IMR-90 (cell line): ENCODE data around the gene CXCL8.

Experiments
- CTCF ChIP-seq: conservative IDR thresholded peaks from 2 replicates; pipeline ENCODE4 v1.5.1; 2012; ENCODE audit warnings: mild to moderate bottlenecking, low read depth, low read length, improper control_type of control experiment
- MXI1 ChIP-seq: IDR thresholded peaks from 2 replicates; pipeline ENCODE4 v1.6.1; 2012; ENCODE audit warnings: low read depth, mild to moderate bottlenecking, low read length, moderate library complexity, borderline replicate concordance
- NFE2L2 ChIP-seq: fragments of 150-350 bp; IDR thresholded peaks from 2 replicates; pipeline ENCODE4 v1.6.1; 2016; ENCODE audit warnings: low read depth, mild to moderate bottlenecking, low read length
- POLR2A ChIP-seq: IDR thresholded peaks from 2 replicates; pipeline ENCODE4 v1.6.1; 2012; ENCODE audit warnings: mild to moderate bottlenecking, low read depth, low read length
- RAD21 ChIP-seq: IDR thresholded peaks from 2 replicates; pipeline ENCODE4 v1.6.1; 2012; ENCODE audit warnings: low read length, improper control_type of control experiment
- RCOR1 ChIP-seq: IDR thresholded peaks from 2 replicates; pipeline ENCODE4 v1.6.1; 2012; ENCODE audit warnings: mild to moderate bottlenecking, low read length, improper control_type of control experiment; ENCODE audit not compliant: insufficient replicate concordance

DNA sequence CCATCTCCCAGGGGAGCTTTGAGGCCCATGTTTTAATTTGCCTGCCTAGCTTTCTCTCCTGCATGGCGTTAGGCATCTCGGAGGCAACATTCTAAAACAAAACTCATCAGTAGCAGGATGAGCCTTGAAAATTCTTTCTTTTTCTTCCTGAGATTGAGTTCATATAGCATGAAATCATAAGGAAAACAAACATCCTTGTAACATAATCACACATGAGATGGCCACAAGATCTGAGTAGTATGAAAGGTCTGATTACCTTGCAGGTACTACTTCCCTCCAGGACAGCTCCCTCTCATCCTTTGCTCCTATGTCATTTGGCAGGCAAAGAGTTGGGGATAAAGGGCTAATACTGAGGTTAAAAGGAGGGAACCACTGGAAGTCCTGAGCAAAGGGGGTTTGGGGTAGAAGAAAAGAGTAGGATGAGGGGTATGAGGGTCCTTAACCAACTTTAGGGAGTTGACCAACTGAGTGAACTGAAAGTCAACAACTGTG lies 37.5 kb upstream of the CXCL8 start:
- TF ChIP-seq POLR2A (no peak), CTCF (no peak), MXI1 (no peak), RAD21 (no peak), RCOR1 (no peak), NFE2L2 (no peak)
